NCI-H1417 (cell line): ENCODE measurements around the gene NBEA.

ENCODE experiments used
- DNase-seq, 3 experiments: peaks; one replicate each; lab custom pipeline; 2025; lab: John Stamatoyannopoulos, UW

The NBEA gene

GRCh38 chr13:35475212-35475959 lies 533.3 kb downstream of the NBEA start:
- peak; percentile 11 to 73 (median 68) for DNase-seq

DNA sequence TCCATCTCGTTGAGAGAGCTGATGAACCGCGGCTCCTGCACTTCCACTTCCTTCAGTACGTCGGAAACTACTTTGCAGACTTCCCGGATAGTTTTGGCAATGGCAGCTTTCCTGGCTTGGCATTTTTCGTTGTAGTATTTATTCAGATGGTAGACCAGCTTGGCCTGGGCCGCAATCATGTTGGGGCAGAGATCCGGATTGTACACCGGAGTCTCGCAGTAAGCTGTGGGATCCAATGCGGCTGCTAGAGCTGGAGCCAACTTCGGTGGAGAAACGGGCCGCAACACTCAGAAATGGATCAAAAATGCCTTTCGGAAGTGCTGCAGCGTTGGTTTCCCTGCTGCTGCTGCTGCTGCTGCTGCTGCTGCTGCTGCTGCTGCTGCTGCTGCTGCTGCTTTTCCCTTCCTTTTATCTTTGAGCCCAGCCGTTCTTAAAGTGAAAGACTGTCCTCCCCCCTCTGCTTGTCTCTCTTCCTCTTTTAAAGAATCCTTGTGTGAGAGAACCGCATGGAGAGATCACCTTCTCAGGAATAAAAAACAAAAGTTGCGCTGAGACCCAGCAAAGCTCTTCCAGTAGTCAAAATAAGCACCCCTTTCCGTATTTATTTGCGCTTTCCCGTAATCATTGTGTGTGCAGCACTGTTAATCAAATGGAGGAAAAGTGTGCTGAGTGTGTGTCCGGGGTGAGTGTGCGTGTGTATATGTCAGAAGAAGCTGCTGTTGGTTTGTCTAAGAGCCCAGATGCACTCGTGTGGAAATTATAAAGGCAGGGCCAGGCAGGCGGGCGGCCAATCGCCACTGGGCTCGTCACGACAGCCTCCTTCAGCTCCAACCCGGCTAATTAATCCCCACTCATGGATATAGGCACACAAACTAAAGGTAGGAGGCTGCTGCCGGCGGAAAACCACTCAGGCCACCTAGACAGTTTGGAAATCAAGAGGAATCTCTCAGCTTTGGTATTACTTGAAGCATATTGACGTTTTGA lies 534.2 kb downstream of the NBEA start, which contains the start of gene MAB21L1:
TSS of gene MAB21L1 (minus strand) at position 730 of the 984 bp plus-strand sequence. CDS start at position 179, 551 bp downstream.
- DNase-seq, result peak; percentile 75 to 85 (median 82)

DNA sequence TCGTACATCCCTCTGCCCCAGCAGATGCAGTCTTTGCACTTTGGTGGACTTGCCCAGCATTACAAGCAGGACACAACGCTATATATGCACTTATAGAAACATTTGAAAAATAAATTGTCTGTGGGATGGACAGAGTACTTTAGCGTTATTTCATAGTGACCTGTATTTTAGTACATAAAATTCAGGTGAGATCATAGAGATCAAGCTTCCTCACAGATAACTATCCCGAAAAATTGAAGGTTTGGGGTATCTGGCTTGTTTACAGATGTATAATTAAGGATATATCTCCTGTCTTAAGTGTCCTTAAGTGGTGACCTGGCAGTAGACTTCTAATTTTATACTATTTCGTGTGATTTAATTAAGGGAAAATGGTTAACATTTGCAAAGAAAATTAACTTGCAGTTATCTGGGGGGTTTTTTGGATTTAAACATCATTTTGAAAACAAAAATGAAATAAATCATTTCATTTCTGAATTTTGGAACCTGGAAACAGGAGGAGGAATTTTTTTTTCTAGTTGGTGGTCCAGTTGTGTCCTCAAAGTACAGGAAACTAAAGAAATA lies 535.4 kb downstream of the NBEA start:
- peak in 1 of 3 experiments; percentile 27 for DNase-seq

DNA sequence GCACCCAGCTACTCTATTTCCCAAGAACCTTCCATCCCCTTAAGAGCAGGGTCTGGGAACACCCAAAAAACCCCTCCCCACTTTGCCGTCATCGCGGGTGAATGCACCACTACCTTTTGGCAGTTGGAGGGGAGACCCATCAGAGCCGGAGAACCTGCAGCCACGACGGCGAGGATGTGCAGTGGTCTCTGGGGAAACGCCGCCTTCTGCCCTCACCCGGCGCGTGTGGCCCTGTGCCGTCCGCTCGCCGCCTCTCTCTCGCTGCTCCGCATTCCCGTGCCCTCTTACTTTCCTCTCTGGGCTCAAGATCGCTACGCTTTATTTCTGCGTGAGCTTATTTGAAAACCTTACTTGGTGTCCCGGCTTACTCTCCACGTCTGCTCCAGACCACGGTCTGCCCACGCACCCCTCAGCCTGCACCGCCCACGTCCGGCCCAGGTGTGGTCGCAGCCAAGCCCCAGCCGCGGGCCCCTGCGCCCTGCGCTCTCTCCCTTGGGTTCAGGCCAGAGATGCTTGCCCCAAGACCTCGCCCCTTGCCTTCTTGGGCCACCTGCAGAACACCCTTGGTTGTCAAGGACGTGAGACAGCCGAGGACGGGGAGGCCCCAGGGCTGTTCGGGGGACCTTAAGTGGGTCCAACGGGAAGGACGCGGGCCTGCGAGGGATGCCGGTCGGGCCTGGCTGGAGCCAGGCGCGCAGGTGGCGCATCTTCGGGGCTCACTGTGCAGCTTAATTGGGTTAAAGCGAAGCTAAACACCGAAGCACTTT lies 536.4 kb downstream of the NBEA start:
- DNase-seq, result no peak

GRCh38 chr13:35479038-35479492 lies 537.0 kb downstream of the NBEA start:
- no peak for DNase-seq

- DNase-seq, result no peak
Observed at GRCh38 chr13:35479706-35480105, 537.6 kb downstream of the NBEA start.

GRCh38 chr13:35480346-35480745 lies 538.3 kb downstream of the NBEA start:
- no peak for DNase-seq

- no peak for DNase-seq
Observed at GRCh38 chr13:35481777-35482176, 539.7 kb downstream of the NBEA start.

- DNase-seq, result no peak
Observed at GRCh38 chr13:35482527-35482926, 540.5 kb downstream of the NBEA start.

DNA sequence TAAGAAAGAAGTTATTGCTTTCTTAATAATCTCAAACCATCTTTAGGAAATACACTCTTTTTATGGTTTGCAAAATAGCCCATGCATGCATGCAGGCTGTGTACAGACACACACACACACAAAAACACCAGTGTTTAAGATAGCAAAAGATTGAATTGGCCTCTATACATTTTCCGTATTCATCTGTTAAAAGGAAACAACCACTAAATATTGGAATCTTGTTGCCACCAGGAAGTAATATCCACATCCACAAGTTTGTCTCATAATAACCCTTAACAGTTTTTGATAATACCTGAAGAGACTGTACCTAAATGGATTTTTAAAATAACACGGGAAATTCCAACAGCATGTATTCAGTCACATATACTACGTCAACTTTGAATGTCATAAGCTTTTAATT lies 541.7 kb downstream of the NBEA start:
- DNase-seq, result no peak

DNA sequence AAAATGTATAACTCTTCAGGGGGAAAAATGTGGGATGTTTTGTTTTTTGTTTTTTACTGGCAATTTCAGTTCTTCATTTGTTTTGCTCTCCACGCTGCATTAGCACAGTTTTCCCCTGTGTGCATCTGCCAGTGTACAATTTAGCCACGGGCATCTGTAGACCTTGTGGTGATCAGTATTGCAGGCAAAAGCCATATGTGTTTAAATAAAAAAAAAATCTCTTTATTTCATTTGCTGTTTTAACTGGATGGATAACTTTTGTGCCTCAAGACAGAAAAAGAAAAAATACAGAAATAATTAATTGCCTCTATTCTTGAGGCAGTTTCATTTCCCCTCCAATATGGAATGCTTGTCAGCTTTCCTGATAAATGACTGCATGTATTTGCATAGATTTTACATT lies 542.3 kb downstream of the NBEA start:
- peak in 1 of 3 experiments; percentile 5 for DNase-seq

DNA sequence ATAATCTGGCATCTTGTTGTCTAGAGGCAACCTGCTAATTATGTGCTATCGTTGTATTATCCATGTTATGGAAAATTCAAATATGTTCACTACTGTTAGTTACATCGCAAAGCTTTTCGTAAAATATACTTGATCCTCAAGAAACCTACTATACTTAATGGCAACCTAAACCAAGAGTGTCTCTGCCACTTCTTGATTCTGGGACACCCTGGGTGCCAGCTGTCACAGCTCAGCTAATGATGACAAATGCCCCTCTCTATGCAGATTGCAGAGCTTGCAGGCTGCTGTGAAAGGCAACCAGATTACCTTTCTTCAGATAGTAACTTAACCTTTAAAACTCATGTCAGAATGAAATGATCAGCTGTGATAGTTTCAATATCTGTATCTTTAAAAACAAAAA lies 543.4 kb downstream of the NBEA start:
- peak; percentile 13 to 87 (median 60) for DNase-seq

DNA sequence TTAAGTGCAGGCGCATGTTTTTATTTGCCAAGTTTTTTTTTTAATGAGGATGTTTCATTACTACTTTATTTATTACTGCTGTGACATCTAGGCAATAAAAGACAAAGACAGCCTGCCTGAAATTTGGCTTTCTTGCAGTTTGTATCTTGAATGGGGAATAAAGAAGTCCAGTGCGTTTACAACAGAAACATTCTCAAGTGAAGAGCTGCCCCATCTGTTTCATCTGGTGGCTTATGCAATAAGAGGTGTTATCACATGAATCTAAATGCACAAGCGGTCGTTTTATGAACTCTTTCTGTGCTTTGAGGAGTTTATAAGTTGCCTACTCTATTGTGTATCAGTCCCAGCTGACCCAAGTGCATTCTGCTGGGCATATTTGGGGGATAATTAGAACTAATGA lies 547.0 kb downstream of the NBEA start:
- DNase-seq, result no peak

DNA sequence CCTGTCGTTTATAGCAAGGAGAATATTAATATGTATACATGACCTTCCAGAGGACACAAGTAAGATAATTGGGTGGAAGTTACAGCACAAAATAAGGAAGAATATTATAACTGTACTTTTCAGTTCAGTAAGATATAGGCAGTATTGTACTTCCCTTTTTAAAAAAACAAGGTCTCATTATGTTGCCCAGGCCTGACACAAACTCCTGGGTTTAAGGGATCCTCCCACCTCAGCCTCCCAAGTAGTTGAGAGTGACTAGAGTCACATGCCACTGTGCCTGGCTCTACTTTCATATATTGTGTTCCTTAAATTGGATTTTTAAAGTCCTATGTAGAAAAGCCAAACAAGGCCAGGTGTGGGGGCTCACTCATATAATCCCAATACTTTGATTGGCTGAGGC lies 553.9 kb downstream of the NBEA start:
- no peak for DNase-seq

GRCh38 chr13:35496761-35497386 lies 554.8 kb downstream of the NBEA start:
- no peak for DNase-seq

DNA sequence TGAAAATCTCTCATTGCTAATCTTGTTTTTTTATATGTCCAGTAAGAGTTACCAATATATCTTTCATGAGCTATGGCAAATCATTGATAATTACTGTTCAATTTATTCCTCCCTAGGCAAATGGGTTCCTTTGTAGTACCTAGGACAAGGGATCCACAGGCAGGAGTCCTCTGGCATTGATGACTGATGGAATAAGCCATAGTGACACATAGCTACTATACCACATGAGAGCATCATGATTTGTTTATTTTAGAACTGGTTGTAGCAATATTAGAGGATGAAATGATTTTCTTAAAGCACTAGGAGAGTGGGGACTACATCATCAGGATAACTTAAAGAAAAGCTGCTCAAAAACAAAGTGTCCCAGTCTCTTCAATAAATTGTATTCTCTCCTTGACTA lies 556.2 kb downstream of the NBEA start:
- peak in 1 of 3 experiments; percentile 39 for DNase-seq

DNA sequence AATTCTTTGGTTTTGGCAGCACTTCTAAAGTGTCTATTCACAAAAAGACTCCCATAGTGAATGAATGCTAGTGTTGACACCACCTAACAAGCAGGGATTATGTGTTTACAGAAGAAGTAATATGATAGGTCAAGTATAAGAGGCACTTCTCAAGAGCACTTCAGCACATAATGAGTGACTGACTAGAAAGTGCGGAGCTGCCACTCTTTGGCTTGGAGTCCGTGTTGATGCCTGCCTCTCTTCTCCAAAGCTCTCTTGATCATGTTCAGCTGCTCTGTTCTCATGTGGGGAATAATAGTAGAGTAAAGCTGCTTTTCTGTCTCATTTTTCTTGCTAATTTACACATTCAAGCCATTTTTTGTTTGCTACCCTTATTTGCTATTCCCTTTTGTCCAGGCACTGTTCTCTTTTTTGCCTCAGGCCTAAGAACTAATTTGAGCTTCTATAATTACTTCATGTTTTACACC lies 557.2 kb downstream of the NBEA start:
- DNase-seq, result peak; percentile 73 to 96 (median 95)

- DNase-seq, result peak in 2 of 3 experiments; percentile 61 to 86
Observed at GRCh38 chr13:35499676-35500075, 557.6 kb downstream of the NBEA start.

- peak; percentile 20 to 75 (median 36) for DNase-seq
Observed at GRCh38 chr13:35500144-35500543, 558.1 kb downstream of the NBEA start.

DNA sequence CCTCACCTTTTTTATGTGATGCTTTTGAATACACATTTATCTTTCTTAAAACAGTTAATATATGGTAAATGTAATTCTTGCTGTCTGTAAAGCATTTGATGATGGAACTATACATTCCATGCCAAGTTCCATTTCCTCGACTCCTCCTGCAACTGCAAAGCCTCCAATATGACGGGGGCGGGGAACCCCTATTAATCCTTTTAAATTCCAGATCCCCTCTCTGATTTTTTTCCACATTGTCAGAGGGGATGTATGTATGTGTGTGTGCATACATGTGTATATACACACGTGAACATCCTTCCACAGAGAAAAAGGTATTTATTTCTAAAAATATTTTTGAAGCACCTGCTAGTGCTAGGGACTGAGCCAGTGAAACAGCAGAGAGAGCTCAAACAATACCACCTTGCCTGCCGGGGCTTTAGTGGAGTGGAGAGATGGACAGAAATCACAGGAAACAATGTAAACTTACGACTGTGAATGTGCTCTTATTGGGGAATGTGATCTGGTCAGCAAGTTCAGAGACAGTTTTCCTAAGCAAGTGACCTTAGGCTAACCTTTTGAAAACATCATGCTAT lies 559.7 kb downstream of the NBEA start:
- peak in 1 of 3 experiments; percentile 4 for DNase-seq
